Lower lobe of right lung (tissue), 2 donors: ENCODE data around the gene SH3PXD2B. TPM values are rescaled to one million over a fixed set of nuclear protein-coding genes. Genes with fewer than 3 reads are reported as not detected.
A peak's percentile ranks its signal among the peaks of the same experiment; 100 is the strongest.
"Not testable (repeated sequence)": the region's sequence is repeated elsewhere in the genome, so short reads cannot be mapped to it uniquely, and the experiment has no call there.

Source experiments
- ATAC-seq, 2 donors: fragments of 200-7000 bp; cut with Tn5 transposase; one replicate each; pipeline ENCODE4 v1.9.1; 2020 to 2022; ENCODE audit warnings: mild to moderate bottlenecking in 2 of 2, moderate library complexity in 2 of 2
- DNase-seq: peaks from one replicate; pipeline ENCODE4 v3.0.0-alpha.2; 2020
- H3K27ac ChIP-seq: fragments of 200-600 bp; one replicate; pipeline ENCODE4 v1.8.0; 2022
- H3K27me3 ChIP-seq: fragments of 200-600 bp; one replicate; pipeline ENCODE4 v1.8.0; 2022; ENCODE audit warnings: low read depth
- H3K36me3 ChIP-seq: fragments of 200-600 bp; one replicate; pipeline ENCODE4 v1.8.0; 2022; ENCODE audit warnings: mild to moderate bottlenecking
- H3K4me1 ChIP-seq: fragments of 200-600 bp; one replicate; pipeline ENCODE4 v1.8.0; 2022
- H3K4me3 ChIP-seq: fragments of 200-600 bp; one replicate; pipeline ENCODE4 v1.8.0; 2022; ENCODE audit warnings: mild to moderate bottlenecking
- H3K9me3 ChIP-seq: fragments of 200-600 bp; one replicate; pipeline ENCODE4 v1.8.0; 2022
- intact Hi-C: fragments of 100-400 bp; cut with DNase I; formaldehyde crosslinking; loops from one replicate; pipeline ENCODE4 v1.11.0; 2022
- total RNA-seq: library from RNA; stranded (reverse); fragmentation: NEBNext Ultra II Directional; extraction: Animal tissue kit (Norgen Biotek cat#: 25700); gene quantifications from one replicate; pipeline ENCODE4 v1.2.1, GENCODE V29; 2021
- TF ChIP-seq, protein P1 (sequence below): fragments of 200-600 bp; IDR thresholded peaks from one replicate; pipeline ENCODE4 v1.8.0; 2022; ENCODE audit warnings: antibody characterized with exemption, mild to moderate bottlenecking
- donor health status: DM: no; HTN: yes; CAD: no; lungs with severe emphysema.

The SH3PXD2B gene
- total RNA-seq, 1 donor from 2014 or later, result 49.8 TPM

DNA sequence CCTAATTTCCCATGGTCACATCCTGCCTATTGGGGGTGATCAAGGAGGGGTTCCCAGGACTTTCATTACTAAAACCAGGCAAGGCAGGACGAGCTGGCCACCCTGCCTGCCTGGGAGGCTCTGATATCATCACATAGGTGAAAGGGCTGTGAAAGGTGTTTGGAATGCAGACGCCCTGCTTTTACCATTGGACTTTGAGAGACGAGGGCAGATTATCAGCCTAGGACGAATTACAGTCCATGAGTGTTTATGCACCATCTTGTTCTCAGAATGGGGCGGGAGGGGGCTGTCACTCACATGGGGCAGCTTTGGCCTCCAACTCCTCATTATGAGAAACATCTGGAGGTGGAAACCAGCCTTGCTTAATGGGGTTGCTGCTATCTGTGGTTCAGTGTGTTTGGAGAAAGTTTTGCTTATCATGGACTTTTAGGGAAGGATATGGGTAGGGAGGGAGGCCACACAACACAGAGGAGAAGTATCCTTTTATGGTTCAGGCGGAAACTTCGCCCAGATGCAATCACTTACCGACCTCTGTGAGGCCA lies 101.0 kb downstream of the SH3PXD2B start:
- Histone ChIP-seq H3K9me3 (no peaks in the 10 kb centered on the region), H3K27ac (no peak overlapping the region), H3K4me3 (no peak overlapping the region), H3K27me3 (no peaks in the 10 kb centered on the region), H3K36me3 (peaks cover 78% of the 10 kb centered on the region), H3K4me1 (no peaks in the 10 kb centered on the region)
- TF ChIP-seq, protein P1, sequence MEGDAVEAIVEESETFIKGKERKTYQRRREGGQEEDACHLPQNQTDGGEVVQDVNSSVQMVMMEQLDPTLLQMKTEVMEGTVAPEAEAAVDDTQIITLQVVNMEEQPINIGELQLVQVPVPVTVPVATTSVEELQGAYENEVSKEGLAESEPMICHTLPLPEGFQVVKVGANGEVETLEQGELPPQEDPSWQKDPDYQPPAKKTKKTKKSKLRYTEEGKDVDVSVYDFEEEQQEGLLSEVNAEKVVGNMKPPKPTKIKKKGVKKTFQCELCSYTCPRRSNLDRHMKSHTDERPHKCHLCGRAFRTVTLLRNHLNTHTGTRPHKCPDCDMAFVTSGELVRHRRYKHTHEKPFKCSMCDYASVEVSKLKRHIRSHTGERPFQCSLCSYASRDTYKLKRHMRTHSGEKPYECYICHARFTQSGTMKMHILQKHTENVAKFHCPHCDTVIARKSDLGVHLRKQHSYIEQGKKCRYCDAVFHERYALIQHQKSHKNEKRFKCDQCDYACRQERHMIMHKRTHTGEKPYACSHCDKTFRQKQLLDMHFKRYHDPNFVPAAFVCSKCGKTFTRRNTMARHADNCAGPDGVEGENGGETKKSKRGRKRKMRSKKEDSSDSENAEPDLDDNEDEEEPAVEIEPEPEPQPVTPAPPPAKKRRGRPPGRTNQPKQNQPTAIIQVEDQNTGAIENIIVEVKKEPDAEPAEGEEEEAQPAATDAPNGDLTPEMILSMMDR, result no peak
- DNase-seq (no peak), ATAC-seq (no peak)
- intact Hi-C loops, result no loop called here

DNA sequence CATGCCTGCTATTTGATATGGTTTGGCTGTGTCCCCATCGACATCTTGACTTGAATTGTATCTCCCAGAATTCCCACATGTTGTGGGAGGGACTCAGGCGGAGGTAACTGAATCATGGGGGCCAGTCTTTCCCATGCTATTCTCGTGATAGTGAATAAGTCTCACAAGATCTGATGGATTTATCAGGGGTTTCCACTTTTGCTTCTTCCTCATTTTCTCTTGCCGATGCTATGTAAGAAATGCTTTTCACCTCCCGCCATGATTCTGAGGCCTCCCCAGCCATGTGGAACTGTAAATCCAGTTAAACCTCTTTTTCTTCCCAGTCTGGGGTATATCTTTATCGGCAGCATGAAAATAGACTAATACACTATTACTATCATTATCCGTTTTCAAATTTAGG lies 101.8 kb downstream of the SH3PXD2B start:
- H3K4me1 ChIP-seq, ATAC-seq, H3K27me3 ChIP-seq, H3K9me3 ChIP-seq, DNase-seq, H3K4me3 ChIP-seq, intact Hi-C loops, H3K27ac ChIP-seq: not testable (repeated sequence)
- peaks cover 78% of the 10 kb centered on the region for H3K36me3 ChIP-seq

DNA sequence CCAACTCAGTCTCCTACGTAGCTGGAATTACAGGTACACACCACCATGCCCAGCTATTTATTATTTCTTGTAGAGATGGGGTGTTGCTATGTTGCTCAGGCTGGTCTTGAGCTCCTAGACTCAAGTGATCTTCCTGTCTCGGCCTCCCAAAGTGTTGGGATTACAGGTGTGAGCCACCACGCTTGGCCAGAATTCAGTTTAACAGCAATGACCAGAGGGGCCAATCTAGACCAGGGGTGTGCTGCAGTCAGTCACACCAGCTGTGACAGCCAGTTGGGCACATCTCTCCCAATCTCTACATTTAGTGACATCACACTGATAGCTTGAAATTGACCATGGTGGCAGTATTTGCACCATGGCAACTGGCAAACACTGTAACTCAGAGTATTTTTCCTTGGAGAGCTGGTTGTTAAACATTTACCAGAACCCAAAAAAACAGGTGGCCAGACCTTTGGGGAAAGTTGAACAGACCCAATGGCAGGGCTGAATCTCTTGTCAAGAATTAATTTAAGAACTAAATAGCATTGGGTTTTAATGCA lies 103.0 kb downstream of the SH3PXD2B start:
- Histone ChIP-seq H3K4me3 (no peak overlapping the region), H3K27ac (no peak overlapping the region), H3K4me1 (no peaks in the 10 kb centered on the region), H3K9me3 (no peaks in the 10 kb centered on the region), H3K36me3 (peaks cover 79% of the 10 kb centered on the region), H3K27me3 (no peaks in the 10 kb centered on the region)
- no peak for ATAC-seq
- intact Hi-C loops, result no loop called here
- peak; percentile 7 for DNase-seq
- TF ChIP-seq, protein P1, result no peak

DNA sequence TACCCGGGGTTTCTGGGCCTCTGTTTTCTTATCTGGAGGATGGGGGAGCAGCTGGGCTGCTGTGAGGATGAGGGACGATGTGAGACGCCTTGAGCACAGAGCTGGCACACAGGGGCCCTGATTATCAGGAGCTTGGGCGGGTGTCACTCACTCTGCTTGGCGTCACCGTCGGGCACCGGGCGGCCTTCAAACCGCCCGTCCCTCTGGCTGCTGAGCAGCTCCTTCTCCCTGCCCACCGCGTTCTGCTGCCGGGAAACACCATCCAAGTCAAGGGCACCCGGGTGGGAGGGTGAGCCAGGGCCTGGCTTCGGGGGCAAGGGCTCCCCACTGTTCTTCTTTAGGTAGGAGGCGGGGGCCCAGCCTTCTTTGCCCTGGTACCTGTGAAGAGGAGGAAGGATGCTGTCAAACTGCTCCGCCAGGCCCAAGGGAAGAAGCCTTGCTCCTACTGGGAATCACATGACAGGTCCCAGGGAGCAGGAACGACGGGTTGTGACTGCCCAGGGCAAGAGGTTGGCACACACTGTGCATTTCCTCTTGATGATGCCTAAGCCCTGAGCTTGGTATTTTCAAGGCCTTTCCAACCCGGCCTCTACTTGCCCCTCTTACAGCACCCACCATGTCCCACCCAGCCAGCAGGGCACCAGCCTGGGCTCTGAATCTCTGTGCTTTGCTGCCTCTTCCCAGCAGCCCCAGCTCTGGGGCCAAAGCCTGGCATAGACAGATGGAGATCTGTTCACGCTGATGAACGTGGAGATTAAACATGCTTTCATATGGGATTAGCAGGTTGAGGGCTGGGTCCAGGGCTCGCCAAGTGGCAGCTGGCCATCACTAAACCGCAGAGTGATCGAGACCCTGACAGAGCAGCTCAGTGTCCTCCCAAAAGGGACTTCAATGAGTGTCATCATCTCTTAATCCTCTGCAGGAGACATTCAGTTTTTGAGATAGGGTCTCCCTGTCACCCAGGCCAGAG lies 103.8 kb downstream of the SH3PXD2B start:
- intact Hi-C loops, result no loop called here
- Histone ChIP-seq H3K4me3 (no peak overlapping the region), H3K36me3 (peaks cover 84% of the 10 kb centered on the region), H3K4me1 (no peaks in the 10 kb centered on the region), H3K27ac (no peak overlapping the region), H3K9me3 (no peaks in the 10 kb centered on the region), H3K27me3 (no peaks in the 10 kb centered on the region)
- no peak for ATAC-seq
- TF ChIP-seq, protein P1, result no peak
- DNase-seq, result peak; percentile 39

DNA sequence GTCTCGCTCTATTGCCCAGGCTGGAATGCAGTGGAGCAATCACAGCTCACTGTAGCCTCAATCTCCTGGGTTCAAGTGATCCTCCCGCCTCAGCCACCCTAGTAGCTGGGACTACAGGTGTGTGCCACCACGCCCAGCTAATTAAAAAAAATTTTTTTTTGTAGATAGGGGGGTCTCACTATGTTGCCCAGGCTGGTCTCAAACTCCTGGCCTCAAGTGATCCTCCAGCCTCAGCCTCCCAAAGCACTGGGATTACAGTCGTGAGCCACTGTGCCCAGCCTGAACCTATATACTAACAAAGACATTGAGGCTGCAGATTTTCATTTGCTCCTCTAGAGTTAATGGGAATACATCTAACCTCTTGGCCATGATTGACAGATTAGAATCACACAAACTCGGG lies 105.6 kb downstream of the SH3PXD2B start:
- H3K4me3 ChIP-seq, H3K9me3 ChIP-seq, intact Hi-C loops, DNase-seq, H3K27me3 ChIP-seq, ATAC-seq, H3K27ac ChIP-seq, H3K4me1 ChIP-seq: not testable (repeated sequence)
- peaks cover 86% of the 10 kb centered on the region for H3K36me3 ChIP-seq

DNA sequence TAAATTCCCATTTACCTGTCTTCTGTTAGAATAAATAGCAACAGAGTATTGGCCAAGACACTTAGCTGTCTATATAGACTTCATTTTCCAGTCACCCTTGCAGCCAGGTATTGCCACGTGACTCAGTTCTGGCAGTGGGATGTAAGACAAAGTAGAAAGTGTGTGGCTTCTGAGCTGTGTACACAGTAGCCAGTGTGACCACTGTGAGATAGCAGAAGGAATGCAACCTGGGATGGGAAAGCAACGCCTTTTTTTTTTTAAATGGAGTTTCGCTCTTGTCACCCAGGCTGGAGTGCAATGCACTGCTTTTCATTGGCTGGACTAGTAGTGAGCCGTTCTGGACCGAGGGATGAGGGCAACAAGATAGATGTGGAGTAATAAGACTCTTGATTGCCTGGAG lies 106.2 kb downstream of the SH3PXD2B start:
- no peaks in the 10 kb centered on the region for H3K9me3 ChIP-seq
- TF ChIP-seq, protein P1, result no peak
- no peak overlapping the region for H3K27ac ChIP-seq
- intact Hi-C loops, result no loop called here
- DNase-seq (no peak), ATAC-seq (no peak)
- H3K36me3 ChIP-seq, result peaks cover 80% of the 10 kb centered on the region
- no peaks in the 10 kb centered on the region for H3K27me3 ChIP-seq
- H3K4me1 ChIP-seq, result no peaks in the 10 kb centered on the region
- no peak overlapping the region for H3K4me3 ChIP-seq
